ENCODE data around the gene TRIM46. TPM values are rescaled to one million over a fixed set of nuclear protein-coding genes. Genes with fewer than 3 reads are reported as not detected.

Gene TRIM46
- total and polyA plus RNA-seq, 2 experiments from 2014 or later = 8.1 to 15.4 TPM

DNA sequence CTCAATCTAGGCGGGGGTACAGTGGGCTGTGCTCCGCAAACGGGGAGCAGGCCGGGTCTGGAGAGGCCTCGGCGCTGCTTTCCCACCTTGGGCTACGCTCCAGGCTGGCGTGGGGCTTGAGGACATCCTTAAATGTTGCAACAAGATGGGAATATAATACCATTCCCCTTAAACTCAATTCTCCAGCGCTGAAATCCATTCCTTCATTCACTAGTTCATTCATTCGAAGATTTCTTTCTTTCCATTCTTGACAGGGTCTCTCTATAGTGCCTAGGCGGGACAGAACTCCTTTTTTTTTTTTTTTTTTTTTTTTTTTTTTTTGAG, 33.1 kb upstream of the TRIM46 start (continued):
- TF ChIP-seq JUNB (IDR thresholded peaks at IDR 0.05; ENCODE audit: unreplicated experiment) = no peak
- no peak for TF ChIP-seq NANOG (IDR thresholded peaks at IDR 0.05; ENCODE audit: borderline replicate concordance)
- no peak for TF ChIP-seq ZNF331 (CRISPR knock-in tag; IDR thresholded peaks at IDR 0.05; ENCODE audit: low read depth)
- no peak for TF ChIP-seq POLR2AphosphoS5 (IDR thresholded peaks at IDR 0.05; ENCODE audit: low read depth)
- no peak for TF ChIP-seq STAT1 (IDR thresholded peaks at IDR 0.05; ENCODE audit: unreplicated experiment)
- TF ChIP-seq, protein P1, sequence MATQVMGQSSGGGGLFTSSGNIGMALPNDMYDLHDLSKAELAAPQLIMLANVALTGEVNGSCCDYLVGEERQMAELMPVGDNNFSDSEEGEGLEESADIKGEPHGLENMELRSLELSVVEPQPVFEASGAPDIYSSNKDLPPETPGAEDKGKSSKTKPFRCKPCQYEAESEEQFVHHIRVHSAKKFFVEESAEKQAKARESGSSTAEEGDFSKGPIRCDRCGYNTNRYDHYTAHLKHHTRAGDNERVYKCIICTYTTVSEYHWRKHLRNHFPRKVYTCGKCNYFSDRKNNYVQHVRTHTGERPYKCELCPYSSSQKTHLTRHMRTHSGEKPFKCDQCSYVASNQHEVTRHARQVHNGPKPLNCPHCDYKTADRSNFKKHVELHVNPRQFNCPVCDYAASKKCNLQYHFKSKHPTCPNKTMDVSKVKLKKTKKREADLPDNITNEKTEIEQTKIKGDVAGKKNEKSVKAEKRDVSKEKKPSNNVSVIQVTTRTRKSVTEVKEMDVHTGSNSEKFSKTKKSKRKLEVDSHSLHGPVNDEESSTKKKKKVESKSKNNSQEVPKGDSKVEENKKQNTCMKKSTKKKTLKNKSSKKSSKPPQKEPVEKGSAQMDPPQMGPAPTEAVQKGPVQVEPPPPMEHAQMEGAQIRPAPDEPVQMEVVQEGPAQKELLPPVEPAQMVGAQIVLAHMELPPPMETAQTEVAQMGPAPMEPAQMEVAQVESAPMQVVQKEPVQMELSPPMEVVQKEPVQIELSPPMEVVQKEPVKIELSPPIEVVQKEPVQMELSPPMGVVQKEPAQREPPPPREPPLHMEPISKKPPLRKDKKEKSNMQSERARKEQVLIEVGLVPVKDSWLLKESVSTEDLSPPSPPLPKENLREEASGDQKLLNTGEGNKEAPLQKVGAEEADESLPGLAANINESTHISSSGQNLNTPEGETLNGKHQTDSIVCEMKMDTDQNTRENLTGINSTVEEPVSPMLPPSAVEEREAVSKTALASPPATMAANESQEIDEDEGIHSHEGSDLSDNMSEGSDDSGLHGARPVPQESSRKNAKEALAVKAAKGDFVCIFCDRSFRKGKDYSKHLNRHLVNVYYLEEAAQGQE (IDR thresholded peaks at IDR 0.05; ENCODE audit: unreplicated experiment) = no peak

DNA sequence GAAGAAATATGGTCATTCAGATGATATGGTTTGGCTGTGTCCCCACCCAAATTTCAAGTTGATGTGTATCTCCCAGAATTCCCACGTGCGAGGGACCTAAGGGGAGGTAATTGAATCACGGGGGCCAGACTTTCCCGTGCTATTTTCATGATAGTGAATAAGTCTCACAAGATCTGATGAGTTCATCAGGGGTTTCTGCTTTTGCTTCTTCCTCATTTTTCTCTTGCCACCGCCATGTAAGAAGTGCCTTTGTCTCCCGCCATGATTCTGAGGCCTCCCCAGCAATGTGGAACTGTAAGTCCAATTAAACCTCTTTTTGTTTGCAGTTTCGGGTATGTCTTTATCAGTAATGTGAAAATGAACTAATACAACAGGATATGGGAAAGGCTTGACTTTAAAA, 31.9 kb upstream of the TRIM46 start:
- peaks cover 22% of the 10 kb centered on the region for H3K79me2 ChIP-seq (replicated peaks; ENCODE audit: insufficient read depth)
- peaks cover 5% of the 10 kb centered on the region for H3K27me3 ChIP-seq (ENCODE audit: insufficient read depth)
- H3K4me3 ChIP-seq = no peak overlapping the region
- no peak overlapping the region for H2AFZ ChIP-seq
- H3K27ac ChIP-seq (ENCODE audit: low read depth) = no peak overlapping the region
- DNase-seq (ENCODE audit: low spot score) = no peak
- no peaks in the 10 kb centered on the region for H3K9me3 Mint-ChIP-seq
- ATAC-seq = no peak
- H3K27ac Mint-ChIP-seq = no peak overlapping the region
- no peak overlapping the region for H3K4me3 Mint-ChIP-seq
- peaks cover 9% of the 10 kb centered on the region for H3K4me1 ChIP-seq (ENCODE audit: insufficient read depth)
- no peaks in the 10 kb centered on the region for H3K36me3 ChIP-seq (ENCODE audit: insufficient read depth)
- H3K9me2 ChIP-seq (ENCODE audit: insufficient read depth) = no peaks in the 10 kb centered on the region
- H3K36me3 Mint-ChIP-seq (ENCODE audit: low read depth) = peaks cover 13% of the 10 kb centered on the region
- peaks cover 6% of the 10 kb centered on the region; the same call in 2 of the 3 replicates for H3K4me1 Mint-ChIP-seq
- H3K27me3 Mint-ChIP-seq (ENCODE audit: insufficient read depth, low read depth, poor library complexity) = peaks cover 8% of the 10 kb centered on the region
- H3F3A ChIP-seq (replicated peaks; ENCODE audit: low read depth) = peaks cover 18% of the 10 kb centered on the region; the same call in 1 of the 2 replicates
- no peak overlapping the region for H3K4me2 ChIP-seq
- peaks cover 13% of the 10 kb centered on the region for H4K20me1 ChIP-seq (replicated peaks; ENCODE audit: insufficient read depth)
- TF ChIP-seq, protein P2, sequence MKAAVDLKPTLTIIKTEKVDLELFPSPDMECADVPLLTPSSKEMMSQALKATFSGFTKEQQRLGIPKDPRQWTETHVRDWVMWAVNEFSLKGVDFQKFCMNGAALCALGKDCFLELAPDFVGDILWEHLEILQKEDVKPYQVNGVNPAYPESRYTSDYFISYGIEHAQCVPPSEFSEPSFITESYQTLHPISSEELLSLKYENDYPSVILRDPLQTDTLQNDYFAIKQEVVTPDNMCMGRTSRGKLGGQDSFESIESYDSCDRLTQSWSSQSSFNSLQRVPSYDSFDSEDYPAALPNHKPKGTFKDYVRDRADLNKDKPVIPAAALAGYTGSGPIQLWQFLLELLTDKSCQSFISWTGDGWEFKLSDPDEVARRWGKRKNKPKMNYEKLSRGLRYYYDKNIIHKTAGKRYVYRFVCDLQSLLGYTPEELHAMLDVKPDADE (IDR thresholded peaks at IDR 0.05) = no peak
- TF ChIP-seq, protein P3, sequence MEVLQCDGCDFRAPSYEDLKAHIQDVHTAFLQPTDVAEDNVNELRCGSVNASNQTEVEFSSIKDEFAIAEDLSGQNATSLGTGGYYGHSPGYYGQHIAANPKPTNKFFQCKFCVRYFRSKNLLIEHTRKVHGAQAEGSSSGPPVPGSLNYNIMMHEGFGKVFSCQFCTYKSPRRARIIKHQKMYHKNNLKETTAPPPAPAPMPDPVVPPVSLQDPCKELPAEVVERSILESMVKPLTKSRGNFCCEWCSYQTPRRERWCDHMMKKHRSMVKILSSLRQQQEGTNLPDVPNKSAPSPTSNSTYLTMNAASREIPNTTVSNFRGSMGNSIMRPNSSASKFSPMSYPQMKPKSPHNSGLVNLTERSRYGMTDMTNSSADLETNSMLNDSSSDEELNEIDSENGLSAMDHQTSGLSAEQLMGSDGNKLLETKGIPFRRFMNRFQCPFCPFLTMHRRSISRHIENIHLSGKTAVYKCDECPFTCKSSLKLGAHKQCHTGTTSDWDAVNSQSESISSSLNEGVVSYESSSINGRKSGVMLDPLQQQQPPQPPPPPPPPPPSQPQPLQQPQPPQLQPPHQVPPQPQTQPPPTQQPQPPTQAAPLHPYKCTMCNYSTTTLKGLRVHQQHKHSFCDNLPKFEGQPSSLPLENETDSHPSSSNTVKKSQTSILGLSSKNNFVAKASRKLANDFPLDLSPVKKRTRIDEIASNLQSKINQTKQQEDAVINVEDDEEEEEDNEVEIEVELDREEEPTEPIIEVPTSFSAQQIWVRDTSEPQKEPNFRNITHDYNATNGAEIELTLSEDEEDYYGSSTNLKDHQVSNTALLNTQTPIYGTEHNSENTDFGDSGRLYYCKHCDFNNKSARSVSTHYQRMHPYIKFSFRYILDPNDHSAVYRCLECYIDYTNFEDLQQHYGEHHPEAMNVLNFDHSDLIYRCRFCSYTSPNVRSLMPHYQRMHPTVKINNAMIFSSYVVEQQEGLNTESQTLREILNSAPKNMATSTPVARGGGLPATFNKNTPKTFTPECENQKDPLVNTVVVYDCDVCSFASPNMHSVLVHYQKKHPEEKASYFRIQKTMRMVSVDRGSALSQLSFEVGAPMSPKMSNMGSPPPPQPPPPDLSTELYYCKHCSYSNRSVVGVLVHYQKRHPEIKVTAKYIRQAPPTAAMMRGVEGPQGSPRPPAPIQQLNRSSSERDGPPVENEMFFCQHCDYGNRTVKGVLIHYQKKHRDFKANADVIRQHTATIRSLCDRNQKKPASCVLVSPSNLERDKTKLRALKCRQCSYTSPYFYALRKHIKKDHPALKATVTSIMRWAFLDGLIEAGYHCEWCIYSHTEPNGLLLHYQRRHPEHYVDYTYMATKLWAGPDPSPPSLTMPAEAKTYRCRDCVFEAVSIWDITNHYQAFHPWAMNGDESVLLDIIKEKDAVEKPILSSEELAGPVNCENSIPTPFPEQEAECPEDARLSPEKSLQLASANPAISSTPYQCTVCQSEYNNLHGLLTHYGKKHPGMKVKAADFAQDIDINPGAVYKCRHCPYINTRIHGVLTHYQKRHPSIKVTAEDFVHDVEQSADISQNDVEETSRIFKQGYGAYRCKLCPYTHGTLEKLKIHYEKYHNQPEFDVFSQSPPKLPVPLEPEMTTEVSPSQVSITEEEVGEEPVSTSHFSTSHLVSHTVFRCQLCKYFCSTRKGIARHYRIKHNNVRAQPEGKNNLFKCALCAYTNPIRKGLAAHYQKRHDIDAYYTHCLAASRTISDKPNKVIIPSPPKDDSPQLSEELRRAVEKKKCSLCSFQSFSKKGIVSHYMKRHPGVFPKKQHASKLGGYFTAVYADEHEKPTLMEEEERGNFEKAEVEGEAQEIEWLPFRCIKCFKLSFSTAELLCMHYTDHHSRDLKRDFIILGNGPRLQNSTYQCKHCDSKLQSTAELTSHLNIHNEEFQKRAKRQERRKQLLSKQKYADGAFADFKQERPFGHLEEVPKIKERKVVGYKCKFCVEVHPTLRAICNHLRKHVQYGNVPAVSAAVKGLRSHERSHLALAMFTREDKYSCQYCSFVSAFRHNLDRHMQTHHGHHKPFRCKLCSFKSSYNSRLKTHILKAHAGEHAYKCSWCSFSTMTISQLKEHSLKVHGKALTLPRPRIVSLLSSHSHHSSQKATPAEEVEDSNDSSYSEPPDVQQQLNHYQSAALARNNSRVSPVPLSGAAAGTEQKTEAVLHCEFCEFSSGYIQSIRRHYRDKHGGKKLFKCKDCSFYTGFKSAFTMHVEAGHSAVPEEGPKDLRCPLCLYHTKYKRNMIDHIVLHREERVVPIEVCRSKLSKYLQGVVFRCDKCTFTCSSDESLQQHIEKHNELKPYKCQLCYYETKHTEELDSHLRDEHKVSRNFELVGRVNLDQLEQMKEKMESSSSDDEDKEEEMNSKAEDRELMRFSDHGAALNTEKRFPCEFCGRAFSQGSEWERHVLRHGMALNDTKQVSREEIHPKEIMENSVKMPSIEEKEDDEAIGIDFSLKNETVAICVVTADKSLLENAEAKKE (CRISPR knock-in tag; IDR thresholded peaks at IDR 0.05) = no peak
- TF ChIP-seq CREB1 (CRISPR knock-in tag; IDR thresholded peaks at IDR 0.05; ENCODE audit: low read depth) = no peak
- no peak for TF ChIP-seq ZNF331 (CRISPR knock-in tag; IDR thresholded peaks at IDR 0.05; ENCODE audit: low read depth)
- TF ChIP-seq, protein P1 (IDR thresholded peaks at IDR 0.05; ENCODE audit: unreplicated experiment) = no peak
- TF ChIP-seq ZNF114 (CRISPR knock-in tag; IDR thresholded peaks at IDR 0.05) = no peak
- no peak for TF ChIP-seq STAT1 (IDR thresholded peaks at IDR 0.05; ENCODE audit: unreplicated experiment)

Measured in GM23338 (cell line).